Left lung (tissue), 10 donors: ENCODE data around the gene SPSB1. TPM values are rescaled to one million over a fixed set of nuclear protein-coding genes. Genes with fewer than 3 reads are reported as not detected.
"Not testable (repeated sequence)": the region's sequence is repeated elsewhere in the genome, so short reads cannot be mapped to it uniquely, and the experiment has no call there.

ENCODE experiments used
- ATAC-seq: fragments of 200-7000 bp; cut with Tn5 transposase; one replicate; pipeline ENCODE4 v1.9.1; 2020; ENCODE audit warnings: moderate library complexity
- DNase-seq, 4 donors: peaks; one replicate each; pipeline ENCODE4 v3.0.0-alpha.2; 2013 to 2020
- H3K27ac ChIP-seq, 2 donors: fragments of 200-600 bp; sonication (generic) in 1 of 2; one replicate each; pipeline versions ENCODE4 v1.5.0 to v1.8.0; 2020 to 2021
- H3K27me3 ChIP-seq, 2 donors: fragments of 200-600 bp; sonication (generic) in 1 of 2; one replicate each; pipeline versions ENCODE4 v1.5.0 to v1.8.0; 2020 to 2021
- H3K36me3 ChIP-seq, 2 donors: fragments of 200-600 bp; sonication (generic) in 1 of 2; one replicate each; pipeline versions ENCODE4 v1.5.0 to v1.8.0; 2020 to 2021
- H3K4me1 ChIP-seq, 2 donors: fragments of 200-600 bp; one replicate each; pipeline ENCODE4 v1.8.0; 2021
- H3K4me3 ChIP-seq, 2 donors: fragments of 200-600 bp; sonication (generic) in 1 of 2; one replicate each; pipeline versions ENCODE4 v1.5.0 to v1.8.0; 2020 to 2021; ENCODE audit warnings: mild to moderate bottlenecking in 1 of 2
- H3K9me3 ChIP-seq, 2 donors: fragments of 200-600 bp; sonication (generic) in 1 of 2; one replicate each; pipeline versions ENCODE4 v1.5.0 to v1.8.0; 2020 to 2021
- CTCF ChIP-seq, 2 donors: fragments of 200-600 bp; sonication (generic) in 1 of 2; IDR thresholded peaks; one replicate each; pipeline versions ENCODE4 v1.5.0 to v1.8.0; 2021; ENCODE audit warnings: antibody characterized with exemption in 2 of 2
- intact Hi-C, 2 donors: fragments of 100-400 bp; cut with DNase I; formaldehyde crosslinking; loops; one replicate each; pipeline versions ENCODE4 v1.11.2 to v1.14.2; 2022
- polyA plus RNA-seq, 6 donors: library from polyadenylated mRNA; unstranded; fragments of 120-200 nt; gene quantifications; one replicate each; pipeline ENCODE4 v1.2.1, GENCODE V29; 2013; ENCODE audit not compliant: insufficient read length in 6 of 6
- total RNA-seq, 2 donors: library from RNA; stranded (reverse); fragmentation: NEBNext Ultra II Directional; extraction: Animal tissue kit (Norgen Biotek cat#: 25700); gene quantifications; one replicate each; pipeline ENCODE4 v1.2.1, GENCODE V29; 2021
- donor health status: DM: no; HTN: yes; CAD: no.
- donor health status: DM: no; HTN: no; CAD: no.

SPSB1 gene
- total and polyA plus RNA-seq, 8 donors, result 6.1 to 39.4 (median 7.9) TPM

- no peak overlapping the region for H3K4me3 ChIP-seq
- H3K4me1 ChIP-seq, result peaks cover 0 to 4% of the 10 kb centered on the region in 2 donors
- intact Hi-C loops, result no loop called here
- H3K36me3 ChIP-seq, result no peaks in the 10 kb centered on the region
- H3K9me3 ChIP-seq, result no peaks in the 10 kb centered on the region
- ATAC-seq (no peak), DNase-seq (no peak)
- no peak overlapping the region for H3K27ac ChIP-seq
- no peak for TF ChIP-seq CTCF (IDR thresholded peaks at IDR 0.05)
- no peaks in the 10 kb centered on the region for H3K27me3 ChIP-seq
Observed at GRCh38 chr1:9382643-9383491, 90.2 kb downstream of the SPSB1 start.

- Histone ChIP-seq H3K4me3 (no peak overlapping the region), H3K36me3 (no peaks in the 10 kb centered on the region), H3K27me3 (no peaks in the 10 kb centered on the region), H3K9me3 (no peaks in the 10 kb centered on the region), H3K27ac (no peak overlapping the region), H3K4me1 (no peaks in the 10 kb centered on the region)
- no peak for DNase-seq
- intact Hi-C loops, result no loop called here
- TF ChIP-seq CTCF (IDR thresholded peaks at IDR 0.05), result no peak
- no peak for ATAC-seq
Observed at GRCh38 chr1:9384128-9384527, 91.4 kb downstream of the SPSB1 start.

GRCh38 chr1:9384751-9385245, 92.1 kb downstream of the SPSB1 start:
- no peaks in the 10 kb centered on the region for H3K27me3 ChIP-seq
- H3K36me3 ChIP-seq, result no peaks in the 10 kb centered on the region
- no peak overlapping the region for H3K27ac ChIP-seq
- TF ChIP-seq CTCF (IDR thresholded peaks at IDR 0.05), result no peak
- H3K4me3 ChIP-seq, result no peak overlapping the region
- no peak for ATAC-seq
- H3K4me1 ChIP-seq, result no peaks in the 10 kb centered on the region
- DNase-seq, result no peak
- no peaks in the 10 kb centered on the region for H3K9me3 ChIP-seq
- intact Hi-C loops, result no loop called here

GRCh38 chr1:9385392-9385791, 92.7 kb downstream of the SPSB1 start:
- intact Hi-C loops, H3K4me3 ChIP-seq, DNase-seq, H3K36me3 ChIP-seq, H3K9me3 ChIP-seq, H3K4me1 ChIP-seq, H3K27ac ChIP-seq, H3K27me3 ChIP-seq, ATAC-seq: not testable (repeated sequence)

- intact Hi-C loops, result no loop called here
- Histone ChIP-seq H3K27me3 (no peaks in the 10 kb centered on the region), H3K9me3 (no peaks in the 10 kb centered on the region), H3K36me3 (no peaks in the 10 kb centered on the region), H3K4me3 (no peak overlapping the region), H3K4me1 (no peaks in the 10 kb centered on the region), H3K27ac (no peak overlapping the region)
- ATAC-seq (no peak), DNase-seq (no peak)
- TF ChIP-seq CTCF (IDR thresholded peaks at IDR 0.05), result no peak
Observed at GRCh38 chr1:9385801-9386573, 93.3 kb downstream of the SPSB1 start.
